Measurements from ENCODE around the gene FARS2. TPM values are rescaled to one million over a fixed set of nuclear protein-coding genes. Genes with fewer than 3 reads are reported as not detected.

The FARS2 gene
- polyA plus RNA-seq, 1 donor (not counting 4 experiments of a cell fraction or from before 2014, with no cell fraction given) = 21.3 TPM

DNA sequence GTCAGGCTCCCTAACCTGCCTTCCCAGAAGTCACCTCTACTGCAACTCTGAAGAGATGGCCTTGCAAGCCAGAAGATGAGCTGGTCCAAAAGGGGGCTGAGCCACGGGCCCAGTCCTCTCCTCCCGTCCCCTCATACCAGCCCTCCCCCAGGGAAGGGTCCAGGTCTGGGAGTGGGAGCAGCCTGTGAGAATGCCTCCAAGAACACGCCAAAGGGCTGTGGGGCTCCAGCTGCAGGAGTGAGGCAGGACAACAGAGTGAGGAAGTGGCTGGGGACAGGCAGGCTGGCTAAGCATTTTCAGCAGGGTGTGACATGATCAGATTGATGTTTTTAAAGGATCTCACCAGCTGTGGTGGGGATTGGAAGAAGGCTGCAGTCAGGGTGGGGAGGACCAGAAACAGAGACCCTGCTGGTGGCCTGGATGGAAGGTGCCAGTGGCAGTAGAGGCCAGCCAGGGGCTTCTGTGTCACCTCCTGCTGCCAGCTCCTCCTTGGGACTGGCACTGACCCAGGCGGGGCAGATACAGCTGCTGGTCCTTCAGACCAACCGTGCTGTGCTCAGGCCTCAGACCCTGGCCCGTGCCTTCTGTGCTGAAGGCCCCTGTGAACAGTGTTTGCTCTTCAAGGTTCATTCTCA lies 487.8 kb downstream of the FARS2 start:
- H3K9me1 ChIP-seq (ENCODE audit: control insufficient read depth, extremely low read depth, insufficient read depth, low read length) = no peaks in the 10 kb centered on the region
- H4K20me1 ChIP-seq (ENCODE audit: control insufficient read depth, extremely low read depth, insufficient read depth, low read length) = no peaks in the 10 kb centered on the region
- no peak for DNase-seq (ENCODE audit: low read depth, low spot score)
- no peaks in the 10 kb centered on the region for H3K27me3 ChIP-seq (ENCODE audit: control insufficient read depth, extremely low read depth, insufficient read depth, low read length)
- H3K79me2 ChIP-seq (ENCODE audit: control insufficient read depth, insufficient read depth, low read length) = no peaks in the 10 kb centered on the region
- H3K4me1 ChIP-seq (ENCODE audit: control insufficient read depth, extremely low read depth, insufficient read depth, low read length) = no peaks in the 10 kb centered on the region
- H3K4me3 ChIP-seq (ENCODE audit: control insufficient read depth in 2 of 3, extremely low read depth in 1 of 3, insufficient read depth in 2 of 3, low read depth in 1 of 3, low read length in 3 of 3) = no peak overlapping the region
- TF ChIP-seq EZH2 (IDR thresholded peaks at IDR 0.05; ENCODE audit: low read length) (no peak), CTCF (optimal IDR thresholded peaks at IDR 0.05 in 1 of 3, IDR thresholded peaks at IDR 0.05 in 1 of 3, conservative IDR thresholded peaks at IDR 0.05 in 1 of 3; ENCODE audit: extremely low read depth in 1 of 3, insufficient read depth in 2 of 3, low read length in 3 of 3) (no peak)
- no peak overlapping the region for H3K27ac ChIP-seq (ENCODE audit: control insufficient read depth, insufficient read depth, low read length)
- H3K4me2 ChIP-seq (ENCODE audit: control insufficient read depth, extremely low read depth, insufficient read depth, low read depth, low read length) = no peak overlapping the region
- no peak overlapping the region for H2AFZ ChIP-seq (ENCODE audit: control insufficient read depth, low read length)
- dilution Hi-C loops (cut with MboI; ENCODE audit: extremely low pct_ligation_motif_present, low sequenced_read_pairs) = no loop called here
- no peaks in the 10 kb centered on the region for H3K36me3 ChIP-seq (ENCODE audit: control insufficient read depth in 2 of 2, extremely low read depth in 1 of 2, insufficient read depth in 2 of 2, low read length in 2 of 2)
- no peak overlapping the region for H3K9ac ChIP-seq (ENCODE audit: control insufficient read depth, extremely low read depth, insufficient read depth, low read length)
- FAIRE-seq = no peak
- no peaks in the 10 kb centered on the region for H3K9me3 ChIP-seq (ENCODE audit: control insufficient read depth, low read depth, low read length)

DNA sequence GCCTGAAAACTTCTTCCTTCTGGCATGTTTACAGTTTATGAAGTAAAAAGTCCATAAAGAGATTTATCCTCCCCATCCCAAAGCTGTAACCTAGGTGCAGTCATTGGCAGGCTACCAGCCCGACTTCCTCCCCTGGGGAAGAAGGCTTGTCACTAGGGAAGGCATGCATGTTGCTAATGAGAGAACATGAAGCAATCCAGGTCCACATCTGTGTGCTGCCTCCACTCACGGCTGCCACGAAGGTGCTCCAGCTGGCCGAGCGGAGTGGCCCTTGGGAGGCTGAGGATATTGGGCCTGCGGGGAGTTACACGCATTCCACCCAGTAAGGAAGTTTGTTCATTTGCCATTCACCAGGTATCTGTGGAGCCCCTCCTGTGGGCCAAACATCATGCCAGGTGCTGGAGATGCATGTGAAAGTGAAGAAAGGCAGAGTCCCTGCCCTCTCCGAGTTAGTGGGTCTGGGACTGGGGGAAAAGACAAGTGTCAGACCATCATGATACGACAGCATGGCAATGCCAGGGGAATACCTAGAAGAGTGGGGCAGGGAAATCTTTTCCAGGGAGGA lies 488.4 kb downstream of the FARS2 start:
- H3K9me1 ChIP-seq (ENCODE audit: control insufficient read depth, extremely low read depth, insufficient read depth, low read length) = no peaks in the 10 kb centered on the region
- no peak overlapping the region for H3K4me2 ChIP-seq (ENCODE audit: control insufficient read depth, extremely low read depth, insufficient read depth, low read depth, low read length)
- no peak overlapping the region for H3K4me3 ChIP-seq (ENCODE audit: control insufficient read depth in 2 of 3, extremely low read depth in 1 of 3, insufficient read depth in 2 of 3, low read depth in 1 of 3, low read length in 3 of 3)
- no peak overlapping the region for H3K9ac ChIP-seq (ENCODE audit: control insufficient read depth, extremely low read depth, insufficient read depth, low read length)
- FAIRE-seq (no peak), DNase-seq (ENCODE audit: low read depth, low spot score) (no peak)
- H2AFZ ChIP-seq (ENCODE audit: control insufficient read depth, low read length) = no peak overlapping the region
- H3K79me2 ChIP-seq (ENCODE audit: control insufficient read depth, insufficient read depth, low read length) = no peaks in the 10 kb centered on the region
- no peak for TF ChIP-seq CTCF (optimal IDR thresholded peaks at IDR 0.05 in 1 of 3, IDR thresholded peaks at IDR 0.05 in 1 of 3, conservative IDR thresholded peaks at IDR 0.05 in 1 of 3; ENCODE audit: extremely low read depth in 1 of 3, insufficient read depth in 2 of 3, low read length in 3 of 3)
- no peaks in the 10 kb centered on the region for H3K9me3 ChIP-seq (ENCODE audit: control insufficient read depth, low read depth, low read length)
- H3K27ac ChIP-seq (ENCODE audit: control insufficient read depth, insufficient read depth, low read length) = no peak overlapping the region
- H4K20me1 ChIP-seq (ENCODE audit: control insufficient read depth, extremely low read depth, insufficient read depth, low read length) = no peaks in the 10 kb centered on the region
- dilution Hi-C loops (cut with MboI; ENCODE audit: extremely low pct_ligation_motif_present, low sequenced_read_pairs) = no loop called here
- H3K4me1 ChIP-seq (ENCODE audit: control insufficient read depth, extremely low read depth, insufficient read depth, low read length) = no peaks in the 10 kb centered on the region
- no peaks in the 10 kb centered on the region for H3K27me3 ChIP-seq (ENCODE audit: control insufficient read depth, extremely low read depth, insufficient read depth, low read length)
- H3K36me3 ChIP-seq (ENCODE audit: control insufficient read depth in 2 of 2, extremely low read depth in 1 of 2, insufficient read depth in 2 of 2, low read length in 2 of 2) = no peaks in the 10 kb centered on the region
